Measurements from ENCODE around the gene LCORL. TPM values are rescaled to one million over a fixed set of nuclear protein-coding genes. Genes with fewer than 3 reads are reported as not detected.

LCORL gene
- total RNA-seq, 2 donors from 2014 or later: 16.5 to 20.7 TPM

- TF ChIP-seq CTCF (IDR thresholded peaks at IDR 0.05): no peak
- H3K36me3 ChIP-seq: no peaks in the 10 kb centered on the region
- H3K9me3 ChIP-seq: no peaks in the 10 kb centered on the region
- DNase-seq: no peak
- intact Hi-C loops (cut with DNase I): no loop called here
- H3K9ac ChIP-seq (ENCODE audit: low read depth in 2 of 2, low read length in 2 of 2): no peak overlapping the region
- H3K4me1 ChIP-seq: no peaks in the 10 kb centered on the region
- H3K27me3 ChIP-seq: no peaks in the 10 kb centered on the region
- H3K4me3 ChIP-seq: no peak overlapping the region
- H3K27ac ChIP-seq: no peak overlapping the region
Measured at GRCh38 chr4:17966312-17966711, 55.2 kb downstream of the LCORL start.

GRCh38 chr4:17964576-17964975, 57.0 kb downstream of the LCORL start:
- H3K4me1 ChIP-seq: no peaks in the 10 kb centered on the region
- H3K9ac ChIP-seq (ENCODE audit: low read depth in 2 of 2, low read length in 2 of 2): no peak overlapping the region
- DNase-seq: no peak
- no peaks in the 10 kb centered on the region for H3K9me3 ChIP-seq
- intact Hi-C loops (cut with DNase I): no loop called here
- no peak for TF ChIP-seq CTCF (IDR thresholded peaks at IDR 0.05)
- H3K4me3 ChIP-seq: no peak overlapping the region
- no peak overlapping the region for H3K27ac ChIP-seq
- H3K27me3 ChIP-seq: no peaks in the 10 kb centered on the region
- H3K36me3 ChIP-seq: no peaks in the 10 kb centered on the region

GRCh38 chr4:17962171-17962570, 59.4 kb downstream of the LCORL start:
- intact Hi-C loops (cut with DNase I): no loop called here

GRCh38 chr4:17961249-17961648, 60.3 kb downstream of the LCORL start:
- Histone ChIP-seq H3K9ac (ENCODE audit: low read depth in 2 of 2, low read length in 2 of 2) (no peak overlapping the region), H3K27me3 (no peaks in the 10 kb centered on the region), H3K4me1 (no peaks in the 10 kb centered on the region), H3K9me3 (no peaks in the 10 kb centered on the region), H3K36me3 (no peaks in the 10 kb centered on the region), H3K4me3 (no peak overlapping the region), H3K27ac (no peak overlapping the region)
- no peak for TF ChIP-seq CTCF (IDR thresholded peaks at IDR 0.05)
- DNase-seq: no peak
- intact Hi-C loops (cut with DNase I): no loop called here

More at GRCh38 chr4:17962171-17962570, 59.4 kb downstream of the LCORL start:
- no peaks in the 10 kb centered on the region for H3K4me1 ChIP-seq
- H3K27ac ChIP-seq: no peak overlapping the region
- TF ChIP-seq CTCF (IDR thresholded peaks at IDR 0.05): no peak
- no peak overlapping the region for H3K4me3 ChIP-seq
- no peaks in the 10 kb centered on the region for H3K36me3 ChIP-seq
- DNase-seq: no peak
- no peak overlapping the region for H3K9ac ChIP-seq (ENCODE audit: low read depth in 2 of 2, low read length in 2 of 2)
- no peaks in the 10 kb centered on the region for H3K27me3 ChIP-seq
- H3K9me3 ChIP-seq: no peaks in the 10 kb centered on the region

GRCh38 chr4:17958181-17958580, 63.4 kb downstream of the LCORL start:
- Histone ChIP-seq H3K4me1 (no peaks in the 10 kb centered on the region), H3K9ac (ENCODE audit: low read depth in 2 of 2, low read length in 2 of 2) (no peak overlapping the region), H3K36me3 (no peaks in the 10 kb centered on the region), H3K27me3 (no peaks in the 10 kb centered on the region), H3K9me3 (no peaks in the 10 kb centered on the region), H3K4me3 (no peak overlapping the region), H3K27ac (no peak overlapping the region)
- DNase-seq: no peak
- no peak for TF ChIP-seq CTCF (IDR thresholded peaks at IDR 0.05)
- intact Hi-C loops (cut with DNase I): no loop called here

- no peak overlapping the region for H3K27ac ChIP-seq
- no peaks in the 10 kb centered on the region for H3K27me3 ChIP-seq
- intact Hi-C loops (cut with DNase I): no loop called here
- no peak for DNase-seq
- no peak overlapping the region for H3K9ac ChIP-seq (ENCODE audit: low read depth in 2 of 2, low read length in 2 of 2)
- no peaks in the 10 kb centered on the region for H3K9me3 ChIP-seq
- no peak for TF ChIP-seq CTCF (IDR thresholded peaks at IDR 0.05)
- H3K36me3 ChIP-seq: no peaks in the 10 kb centered on the region
- no peak overlapping the region for H3K4me3 ChIP-seq
- H3K4me1 ChIP-seq: no peaks in the 10 kb centered on the region
Measured at GRCh38 chr4:17957688-17958087, 63.9 kb downstream of the LCORL start.

All from colonic mucosa (tissue), 4 donors.